Duodenal mucosa (tissue), 2 donors: ENCODE measurements around the gene RABL2A.
"Not testable (repeated sequence)": the region's sequence is repeated elsewhere in the genome, so short reads cannot be mapped to it uniquely, and the experiment has no call there.

Experiments used
- H3K27ac ChIP-seq: one replicate; pipeline ENCODE4 v1.7.0; 2013; ENCODE audit warnings: low read depth, low read length
- H3K27me3 ChIP-seq, 2 donors: one replicate each; pipeline ENCODE4 v1.7.0; 2013; ENCODE audit warnings: low read length in 2 of 2, control low read depth in 1 of 2; ENCODE audit not compliant: insufficient read depth in 2 of 2, control insufficient read depth in 1 of 2
- H3K36me3 ChIP-seq, 2 donors: one replicate each; pipeline ENCODE4 v1.7.0; 2013; ENCODE audit warnings: low read length in 2 of 2, control low read depth in 1 of 2; ENCODE audit not compliant: insufficient read depth in 2 of 2, control insufficient read depth in 1 of 2
- H3K4me1 ChIP-seq, 2 donors: one replicate each; pipeline ENCODE4 v1.7.0; 2013; ENCODE audit warnings: low read length in 2 of 2, control low read depth in 1 of 2; ENCODE audit not compliant: insufficient read depth in 2 of 2, control insufficient read depth in 1 of 2
- H3K4me3 ChIP-seq, 2 donors: one replicate each; pipeline ENCODE4 v1.7.0; 2013; ENCODE audit warnings: low read length in 2 of 2, low read depth in 1 of 2
- H3K9ac ChIP-seq, 2 donors: one replicate each; pipeline ENCODE4 v1.7.0; 2013; ENCODE audit warnings: low read length in 2 of 2, low read depth in 1 of 2
- H3K9me3 ChIP-seq, 2 donors: one replicate each; pipeline ENCODE4 v1.7.0; 2013; ENCODE audit warnings: low read length in 2 of 2, control low read depth in 1 of 2; ENCODE audit not compliant: control insufficient read depth in 1 of 2

Gene RABL2A

GRCh38 chr2:113597164-113597563, 29.9 kb upstream of the RABL2A start:
- H3K4me3 ChIP-seq, H3K9ac ChIP-seq, H3K36me3 ChIP-seq, H3K9me3 ChIP-seq, H3K4me1 ChIP-seq, H3K27ac ChIP-seq, H3K27me3 ChIP-seq: not testable (repeated sequence)

- not testable (repeated sequence) for H3K9me3 ChIP-seq, H3K27ac ChIP-seq, H3K9ac ChIP-seq, H3K36me3 ChIP-seq, H3K4me1 ChIP-seq, H3K4me3 ChIP-seq, H3K27me3 ChIP-seq
Measured at GRCh38 chr2:113597572-113597971, 29.5 kb upstream of the RABL2A start.

GRCh38 chr2:113598180-113598579, 28.9 kb upstream of the RABL2A start:
- H3K9me3 ChIP-seq, H3K4me3 ChIP-seq, H3K4me1 ChIP-seq, H3K9ac ChIP-seq, H3K27me3 ChIP-seq, H3K27ac ChIP-seq, H3K36me3 ChIP-seq: not testable (repeated sequence)

DNA sequence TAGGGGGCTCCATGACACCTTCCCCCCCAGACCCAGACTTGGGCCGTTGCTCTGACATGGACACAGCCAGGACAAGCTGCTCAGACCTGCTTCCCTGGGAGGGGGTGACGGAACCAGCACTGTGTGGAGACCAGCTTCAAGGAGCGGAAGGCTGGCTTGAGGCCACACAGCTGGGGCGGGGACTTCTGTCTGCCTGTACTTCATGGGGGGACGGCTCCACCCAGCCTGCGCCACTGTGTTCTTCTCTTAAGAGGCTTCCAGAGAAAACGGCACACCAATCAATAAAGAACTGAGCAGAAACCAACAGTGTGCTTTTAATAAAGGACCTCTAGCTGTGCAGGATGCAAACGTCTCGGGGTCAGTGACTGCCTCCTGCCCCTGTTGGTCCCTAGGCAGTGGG, 28.3 kb upstream of the RABL2A start:
- H3K9me3 ChIP-seq, H3K4me3 ChIP-seq, H3K4me1 ChIP-seq, H3K27ac ChIP-seq, H3K36me3 ChIP-seq, H3K27me3 ChIP-seq, H3K9ac ChIP-seq: not testable (repeated sequence)

DNA sequence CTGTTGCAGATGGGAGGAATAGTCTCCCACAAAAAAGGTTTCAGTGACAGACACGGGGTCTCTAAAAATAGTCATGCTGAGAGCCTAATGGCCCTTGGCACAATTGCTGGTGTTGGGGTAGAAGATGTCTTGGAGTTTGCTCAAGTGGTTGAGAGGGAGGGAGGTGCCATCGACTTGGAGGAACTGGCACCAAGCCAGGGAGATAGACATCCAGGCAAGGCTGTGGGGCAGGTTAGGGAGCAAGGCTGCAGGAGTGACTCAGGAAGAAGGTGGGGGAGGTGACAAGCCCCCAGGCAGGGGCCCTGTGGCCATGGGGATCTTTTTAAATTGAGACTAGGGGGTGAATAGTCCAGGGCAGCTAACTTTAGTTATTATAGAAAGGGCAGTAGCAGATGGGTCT, 27.9 kb upstream of the RABL2A start:
- not testable (repeated sequence) for H3K9ac ChIP-seq, H3K4me3 ChIP-seq, H3K36me3 ChIP-seq, H3K27me3 ChIP-seq, H3K9me3 ChIP-seq, H3K27ac ChIP-seq, H3K4me1 ChIP-seq

GRCh38 chr2:113602040-113602769, 24.9 kb upstream of the RABL2A start:
- H3K27ac ChIP-seq, H3K9ac ChIP-seq, H3K4me3 ChIP-seq, H3K4me1 ChIP-seq, H3K27me3 ChIP-seq, H3K36me3 ChIP-seq, H3K9me3 ChIP-seq: not testable (repeated sequence)

- H3K9ac ChIP-seq: peak overlapping the region in 1 of 2 donors; percentile 43
Measured at GRCh38 chr2:113602869-113603466, 24.1 kb upstream of the RABL2A start.

DNA sequence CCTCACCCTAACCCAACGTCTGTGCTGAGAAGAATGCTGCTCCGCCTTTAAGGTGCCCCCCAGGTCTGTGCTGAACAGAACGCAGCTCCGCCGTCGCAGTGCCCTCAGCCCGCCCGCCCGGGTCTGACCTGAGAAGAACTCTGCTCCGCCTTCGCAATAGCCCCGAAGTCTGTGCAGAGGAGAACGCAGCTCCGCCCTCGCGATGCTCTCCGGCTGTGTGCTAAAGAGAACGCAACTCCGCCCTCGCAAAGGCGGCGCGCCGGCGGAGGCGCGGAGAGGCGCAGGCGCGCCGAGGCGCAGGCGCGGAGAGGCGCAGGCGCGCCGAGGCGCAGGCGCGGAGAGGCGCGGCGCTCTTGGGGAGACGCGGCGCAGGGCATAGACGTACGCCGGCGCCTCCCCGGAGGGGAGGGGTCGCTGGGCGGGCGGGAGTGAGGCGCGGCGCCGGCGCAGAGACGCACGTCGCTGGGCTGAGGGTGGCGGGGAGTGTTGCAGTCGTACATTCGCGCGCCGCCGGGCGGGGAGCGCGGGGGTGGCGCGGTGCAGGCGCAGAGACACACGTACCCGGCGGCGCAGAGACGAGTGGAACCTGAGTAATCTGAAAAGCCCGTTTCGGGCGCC, 23.5 kb upstream of the RABL2A start:
- not testable (repeated sequence) for H3K36me3 ChIP-seq, H3K4me1 ChIP-seq, H3K27me3 ChIP-seq, H3K9me3 ChIP-seq
- H3K4me3 ChIP-seq: peak overlapping the region; percentile 46 to 66
- peak overlapping the region in 1 of 2 donors; percentile 43 for H3K9ac ChIP-seq
- peak overlapping the region; percentile 70 for H3K27ac ChIP-seq

More at GRCh38 chr2:113602869-113603466, 24.1 kb upstream of the RABL2A start:
- Histone ChIP-seq H3K27ac (peak overlapping the region; percentile 46), H3K4me1 (peaks cover 0 to 6% of the 10 kb centered on the region in 2 donors), H3K4me3 (peak overlapping the region; percentile 46 to 66), H3K27me3 (no peaks in the 10 kb centered on the region), H3K9me3 (no peaks in the 10 kb centered on the region), H3K36me3 (no peaks in the 10 kb centered on the region)

GRCh38 chr2:113604085-113604477, 23.0 kb upstream of the RABL2A start:
- H3K36me3 ChIP-seq, H3K4me1 ChIP-seq, H3K9ac ChIP-seq, H3K27me3 ChIP-seq, H3K9me3 ChIP-seq: not testable (repeated sequence)
- peak overlapping the region in 1 of 2 donors; percentile 43 for H3K4me3 ChIP-seq
- peak overlapping the region; percentile 70 for H3K27ac ChIP-seq

DNA sequence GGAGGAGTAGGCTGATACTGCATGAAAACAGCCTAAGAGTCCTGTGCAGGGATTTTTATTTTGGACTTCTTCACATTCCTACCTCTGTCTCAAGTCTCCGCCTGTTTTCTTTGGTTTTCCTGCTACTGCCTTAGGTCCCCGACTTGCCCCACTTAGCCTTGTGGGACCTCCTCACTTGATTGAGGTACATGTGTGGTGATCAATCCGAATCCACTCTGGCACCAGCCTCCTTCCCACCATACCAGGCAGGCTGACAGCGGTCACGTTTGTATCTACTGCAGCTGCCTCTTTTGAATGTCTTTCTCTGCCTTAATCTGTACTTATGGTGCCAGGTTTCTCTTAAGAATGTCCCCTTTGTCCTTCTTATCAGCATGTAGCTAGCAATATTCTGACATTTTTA, 22.4 kb upstream of the RABL2A start:
- H3K27ac ChIP-seq, H3K36me3 ChIP-seq, H3K27me3 ChIP-seq, H3K4me1 ChIP-seq, H3K9ac ChIP-seq, H3K9me3 ChIP-seq, H3K4me3 ChIP-seq: not testable (repeated sequence)
